ENCODE data around the gene MLN.

The MLN gene

GRCh38 chr6:33776186-33776585 lies 27.6 kb downstream of the MLN start:
- no peaks in the 10 kb centered on the region for H3K79me2 ChIP-seq (ENCODE audit: insufficient read depth, low read length)
- no peaks in the 10 kb centered on the region for H3K27me3 ChIP-seq (ENCODE audit: insufficient read depth, low read length, poor library complexity, severe bottlenecking)
- no peak overlapping the region for H2AFZ ChIP-seq (ENCODE audit: low read length)
- H3K4me3 ChIP-seq (ENCODE audit: low read length, poor library complexity, severe bottlenecking) = no peak overlapping the region
- no peaks in the 10 kb centered on the region for H3K4me1 ChIP-seq (ENCODE audit: insufficient read depth, low read length, poor library complexity, severe bottlenecking)
- no peak overlapping the region for H3K9ac ChIP-seq (ENCODE audit: low read depth, low read length, poor library complexity, severe bottlenecking)
- no peaks in the 10 kb centered on the region for H3F3A ChIP-seq (ENCODE audit: low read depth)
- no peaks in the 10 kb centered on the region for H3K9me2 ChIP-seq (replicated peaks; ENCODE audit: low read depth, low read length)
- H3K9me3 ChIP-seq (ENCODE audit: insufficient read depth, low read depth, low read length) = no peaks in the 10 kb centered on the region
- no peak overlapping the region for H3K4me2 ChIP-seq (ENCODE audit: low read depth, low read length, poor library complexity, severe bottlenecking)
- TF ChIP-seq EZH2phosphoT487 (IDR thresholded peaks at IDR 0.05; ENCODE audit: borderline replicate concordance) = no peak
- TF ChIP-seq, protein P1, sequence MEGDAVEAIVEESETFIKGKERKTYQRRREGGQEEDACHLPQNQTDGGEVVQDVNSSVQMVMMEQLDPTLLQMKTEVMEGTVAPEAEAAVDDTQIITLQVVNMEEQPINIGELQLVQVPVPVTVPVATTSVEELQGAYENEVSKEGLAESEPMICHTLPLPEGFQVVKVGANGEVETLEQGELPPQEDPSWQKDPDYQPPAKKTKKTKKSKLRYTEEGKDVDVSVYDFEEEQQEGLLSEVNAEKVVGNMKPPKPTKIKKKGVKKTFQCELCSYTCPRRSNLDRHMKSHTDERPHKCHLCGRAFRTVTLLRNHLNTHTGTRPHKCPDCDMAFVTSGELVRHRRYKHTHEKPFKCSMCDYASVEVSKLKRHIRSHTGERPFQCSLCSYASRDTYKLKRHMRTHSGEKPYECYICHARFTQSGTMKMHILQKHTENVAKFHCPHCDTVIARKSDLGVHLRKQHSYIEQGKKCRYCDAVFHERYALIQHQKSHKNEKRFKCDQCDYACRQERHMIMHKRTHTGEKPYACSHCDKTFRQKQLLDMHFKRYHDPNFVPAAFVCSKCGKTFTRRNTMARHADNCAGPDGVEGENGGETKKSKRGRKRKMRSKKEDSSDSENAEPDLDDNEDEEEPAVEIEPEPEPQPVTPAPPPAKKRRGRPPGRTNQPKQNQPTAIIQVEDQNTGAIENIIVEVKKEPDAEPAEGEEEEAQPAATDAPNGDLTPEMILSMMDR (conservative IDR thresholded peaks at IDR 0.05; ENCODE audit: low read length) = no peak
- no peaks in the 10 kb centered on the region for H4K20me1 ChIP-seq (ENCODE audit: insufficient read depth, low read length, poor library complexity, severe bottlenecking)
- H3K36me3 ChIP-seq (ENCODE audit: insufficient read depth, low read length) = peaks cover 79% of the 10 kb centered on the region; the same call in 1 of the 2 replicates

DNA sequence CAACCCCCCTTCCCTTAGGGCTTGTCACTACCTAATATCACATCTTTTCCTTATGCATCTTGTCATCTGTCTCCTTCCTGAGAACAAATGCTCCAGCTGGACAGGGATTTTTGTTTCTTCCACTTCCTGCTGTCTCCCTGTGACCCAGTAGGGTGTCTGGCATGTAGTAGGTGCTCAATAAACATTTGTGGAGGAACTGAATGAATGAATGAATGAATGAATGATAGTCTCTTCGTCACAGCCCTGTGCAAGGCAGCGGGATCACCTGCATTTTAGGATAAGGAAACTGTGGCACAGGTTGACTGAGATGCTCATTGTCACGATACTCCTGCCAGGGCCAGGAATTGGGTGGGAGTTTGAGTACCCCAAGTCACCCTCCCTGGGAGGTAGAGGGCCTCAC lies 29.0 kb downstream of the MLN start:
- no peaks in the 10 kb centered on the region for H3K9me3 ChIP-seq (ENCODE audit: insufficient read depth, low read depth, low read length)
- H3K79me2 ChIP-seq (ENCODE audit: insufficient read depth, low read length) = no peaks in the 10 kb centered on the region
- H4K20me1 ChIP-seq (ENCODE audit: insufficient read depth, low read length, poor library complexity, severe bottlenecking) = no peaks in the 10 kb centered on the region
- H3K9ac ChIP-seq (ENCODE audit: low read depth, low read length, poor library complexity, severe bottlenecking) = no peak overlapping the region
- H3K27me3 ChIP-seq (ENCODE audit: insufficient read depth, low read length, poor library complexity, severe bottlenecking) = no peaks in the 10 kb centered on the region
- H3K4me3 ChIP-seq (ENCODE audit: low read length, poor library complexity, severe bottlenecking) = no peak overlapping the region
- peaks cover 65% of the 10 kb centered on the region; the same call in 1 of the 2 replicates for H3K36me3 ChIP-seq (ENCODE audit: insufficient read depth, low read length)
- no peaks in the 10 kb centered on the region for H3K4me1 ChIP-seq (ENCODE audit: insufficient read depth, low read length, poor library complexity, severe bottlenecking)
- no peaks in the 10 kb centered on the region for H3F3A ChIP-seq (ENCODE audit: low read depth)
- H3K4me2 ChIP-seq (ENCODE audit: low read depth, low read length, poor library complexity, severe bottlenecking) = no peak overlapping the region
- no peak overlapping the region for H2AFZ ChIP-seq (ENCODE audit: low read length)
- H3K9me2 ChIP-seq (replicated peaks; ENCODE audit: low read depth, low read length) = no peaks in the 10 kb centered on the region
- no peak for TF ChIP-seq EZH2phosphoT487 (IDR thresholded peaks at IDR 0.05; ENCODE audit: borderline replicate concordance)
- TF ChIP-seq, protein P1 (conservative IDR thresholded peaks at IDR 0.05; ENCODE audit: low read length) = no peak

DNA sequence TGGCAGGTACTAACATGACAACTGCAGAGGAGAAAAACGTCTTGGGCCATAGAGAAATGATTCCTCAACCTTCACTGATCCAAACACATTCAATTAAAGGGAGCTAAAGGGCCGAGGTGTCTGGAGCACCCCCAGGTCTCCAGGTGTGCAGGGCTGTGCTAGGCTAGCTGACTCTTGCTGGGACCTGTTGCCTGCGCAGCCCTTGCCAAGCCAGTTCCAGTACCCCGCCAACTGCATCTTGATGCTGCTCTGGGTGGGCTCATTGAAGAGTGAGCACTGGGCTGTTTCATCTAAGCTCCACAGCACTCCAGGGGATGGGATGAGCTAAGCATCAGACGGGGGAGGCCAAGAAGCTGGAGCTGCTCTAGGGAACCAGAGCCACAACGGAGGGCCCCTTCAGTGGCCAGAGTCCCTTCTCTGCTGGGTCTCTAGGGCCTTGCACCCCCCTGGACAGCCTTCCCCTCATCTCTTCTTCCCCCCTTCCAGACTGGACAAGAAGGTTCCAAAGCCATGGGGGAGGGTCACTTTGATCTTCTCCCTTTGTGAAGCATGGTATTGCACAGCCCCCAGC lies 30.8 kb downstream of the MLN start:
- Histone ChIP-seq H3K9me3 (ENCODE audit: insufficient read depth, low read depth, low read length) (no peaks in the 10 kb centered on the region), H3K9me2 (replicated peaks; ENCODE audit: low read depth, low read length) (no peaks in the 10 kb centered on the region), H3K4me3 (ENCODE audit: low read length, poor library complexity, severe bottlenecking) (no peak overlapping the region), H3K36me3 (ENCODE audit: insufficient read depth, low read length) (peaks cover 48% of the 10 kb centered on the region; the same call in 1 of the 2 replicates), H3K27me3 (ENCODE audit: insufficient read depth, low read length, poor library complexity, severe bottlenecking) (no peaks in the 10 kb centered on the region), H3F3A (ENCODE audit: low read depth) (no peaks in the 10 kb centered on the region), H3K4me1 (ENCODE audit: insufficient read depth, low read length, poor library complexity, severe bottlenecking) (no peaks in the 10 kb centered on the region), H3K9ac (ENCODE audit: low read depth, low read length, poor library complexity, severe bottlenecking) (no peak overlapping the region), H2AFZ (ENCODE audit: low read length) (no peak overlapping the region), H3K79me2 (ENCODE audit: insufficient read depth, low read length) (no peaks in the 10 kb centered on the region), H4K20me1 (ENCODE audit: insufficient read depth, low read length, poor library complexity, severe bottlenecking) (no peaks in the 10 kb centered on the region), H3K4me2 (ENCODE audit: low read depth, low read length, poor library complexity, severe bottlenecking) (no peak overlapping the region)
- TF ChIP-seq EZH2phosphoT487 (IDR thresholded peaks at IDR 0.05; ENCODE audit: borderline replicate concordance) = no peak
- TF ChIP-seq, protein P1 (conservative IDR thresholded peaks at IDR 0.05; ENCODE audit: low read length) = no peak
